Measurements from ENCODE around the gene CENPV.
A peak's percentile ranks its signal among the peaks of the same experiment; 100 is the strongest.
"Not testable (repeated sequence)": the region's sequence is repeated elsewhere in the genome, so short reads cannot be mapped to it uniquely, and the experiment has no call there.

The CENPV gene

GRCh38 chr17:16353317-16354174, at the start of gene CENPV:
TSS of gene CENPV (minus strand) at chr17:16353469. CDS start at chr17:16353436, 33 bp downstream.
- TF ChIP-seq ZNF274 (IDR thresholded peaks at IDR 0.05; ENCODE audit: low read depth, low read length): no peak
- peak within 1 kb of the TSS; percentile 87 for H3K4me3 ChIP-seq (ENCODE audit: low read length)

DNA sequence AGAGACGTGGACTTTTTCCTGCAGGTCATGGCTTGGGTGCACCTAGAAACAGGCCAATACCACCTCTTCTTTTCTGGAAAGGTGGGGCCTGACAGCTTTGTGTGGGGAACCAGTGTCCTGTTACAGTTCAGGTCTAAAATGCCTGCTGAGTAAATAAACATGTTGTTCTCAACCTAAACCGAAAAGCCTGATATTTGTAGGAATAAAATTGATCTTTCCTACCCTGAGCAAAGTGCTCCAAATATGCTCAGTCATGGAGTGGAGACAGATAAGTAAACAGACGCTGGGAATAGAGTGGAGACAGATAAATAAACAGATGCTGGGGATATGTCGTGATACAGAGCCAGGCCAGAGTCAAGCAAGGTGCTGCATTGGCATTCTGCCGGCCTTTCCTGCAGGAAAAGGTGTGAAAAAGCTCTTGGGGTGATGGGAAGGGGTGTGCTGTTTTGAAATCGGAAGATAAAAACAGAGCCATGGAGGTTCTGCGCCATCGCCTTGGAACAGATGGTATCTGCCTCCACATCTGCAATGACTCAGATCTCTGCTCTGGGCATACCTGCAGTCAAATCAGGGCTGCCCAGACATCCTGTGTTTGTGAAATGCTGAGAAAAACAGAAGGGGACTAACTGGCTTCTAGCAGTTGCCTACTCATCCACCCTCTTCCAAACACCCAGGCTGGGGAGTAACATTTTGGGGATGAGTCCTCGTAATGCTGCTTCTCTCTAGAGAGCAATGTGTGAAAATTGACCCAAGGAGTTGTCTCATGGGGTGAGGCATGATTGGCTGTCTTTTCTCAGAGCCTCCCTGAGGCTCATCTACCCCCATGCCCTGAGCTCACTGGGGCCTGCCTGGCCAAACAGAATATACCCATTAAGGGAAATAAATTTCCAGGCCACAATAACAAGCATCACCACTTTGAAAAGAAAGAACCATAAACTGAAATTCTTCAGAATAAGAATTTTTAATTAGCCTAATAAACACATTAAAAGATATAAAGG, 45.3 kb upstream of the CENPV start:
- no peak overlapping the region for H3K4me3 ChIP-seq (ENCODE audit: low read length)
- no peak for TF ChIP-seq ZNF274 (IDR thresholded peaks at IDR 0.05; ENCODE audit: low read depth, low read length)

GRCh38 chr17:16396693-16397092, 43.4 kb upstream of the CENPV start:
- not testable (repeated sequence) for H3K4me3 ChIP-seq (ENCODE audit: low read length)

DNA sequence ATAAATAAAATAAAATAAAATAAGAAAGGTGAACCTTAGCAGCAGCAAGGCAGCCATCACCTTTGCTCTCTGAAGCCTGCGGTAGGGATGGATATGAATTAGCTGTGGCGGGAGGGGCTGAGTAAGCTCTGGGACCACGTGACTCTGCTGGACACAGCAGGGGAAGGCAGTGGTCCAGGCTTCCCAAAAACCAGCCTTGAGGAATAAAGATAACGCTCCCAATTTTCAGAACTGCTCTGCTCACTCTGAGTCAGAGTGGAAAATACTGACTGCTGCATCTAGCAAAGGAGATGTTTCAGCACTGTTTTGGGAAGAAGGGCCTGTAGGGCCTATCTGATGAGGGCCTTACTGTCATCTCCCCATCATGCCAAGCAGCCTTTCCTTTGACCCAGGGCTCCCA, 42.6 kb upstream of the CENPV start:
- H3K4me3 ChIP-seq (ENCODE audit: low read length): not testable (repeated sequence)

- H3K4me3 ChIP-seq (ENCODE audit: low read length): not testable (repeated sequence)
Measured at GRCh38 chr17:16392491-16392890, 39.2 kb upstream of the CENPV start.

GRCh38 chr17:16391451-16391850, 38.2 kb upstream of the CENPV start:
- no peak overlapping the region for H3K4me3 ChIP-seq (ENCODE audit: low read length)
- no peak for TF ChIP-seq ZNF274 (IDR thresholded peaks at IDR 0.05; ENCODE audit: low read depth, low read length)

GRCh38 chr17:16386126-16386507, 32.8 kb upstream of the CENPV start:
- peak overlapping the region; percentile 63; the same call in 1 of the 2 replicates for H3K4me3 ChIP-seq (ENCODE audit: low read length)

DNA sequence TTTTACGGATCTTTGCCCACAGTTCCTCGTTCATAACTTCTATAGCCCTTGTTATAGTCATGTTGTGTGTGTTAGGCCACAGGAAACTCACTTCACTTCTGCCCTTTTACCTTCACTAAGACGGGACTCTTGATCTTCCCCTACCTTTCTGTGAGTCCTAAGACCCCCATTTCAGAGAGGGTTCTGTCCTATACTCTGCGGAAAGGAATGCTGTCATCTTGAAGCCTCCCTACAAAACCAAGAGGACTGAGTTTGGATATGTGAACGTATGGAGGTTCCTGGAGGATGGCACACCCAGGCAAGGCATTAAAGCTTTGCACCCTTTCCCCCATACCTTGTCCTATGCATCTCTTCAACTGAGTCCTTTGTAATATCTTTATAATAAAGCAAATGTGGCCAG, 31.3 kb upstream of the CENPV start:
- TF ChIP-seq ZNF274 (IDR thresholded peaks at IDR 0.05; ENCODE audit: low read depth, low read length): no peak
- H3K4me3 ChIP-seq (ENCODE audit: low read length): no peak overlapping the region

GRCh38 chr17:16383772-16384287, 30.6 kb upstream of the CENPV start:
- H3K4me3 ChIP-seq (ENCODE audit: low read length): no peak overlapping the region
- TF ChIP-seq ZNF274 (IDR thresholded peaks at IDR 0.05; ENCODE audit: low read depth, low read length): no peak

- no peak for TF ChIP-seq ZNF274 (IDR thresholded peaks at IDR 0.05; ENCODE audit: low read depth, low read length)
- peak overlapping the region; percentile 100; the same call in 1 of the 2 replicates for H3K4me3 ChIP-seq (ENCODE audit: low read length)
Measured at GRCh38 chr17:16383216-16383615, 29.9 kb upstream of the CENPV start.

GRCh38 chr17:16381496-16381820, 28.2 kb upstream of the CENPV start:
- TF ChIP-seq ZNF274 (IDR thresholded peaks at IDR 0.05; ENCODE audit: low read depth, low read length): no peak
- H3K4me3 ChIP-seq (ENCODE audit: low read length): peak overlapping the region; percentile 100

GRCh38 chr17:16380640-16381495, 27.6 kb upstream of the CENPV start, which contains the start of gene UBB:
TSS of gene UBB (plus strand) at chr17:16381091. CDS start at chr17:16381908, 817 bp downstream.
- TF ChIP-seq ZNF274 (IDR thresholded peaks at IDR 0.05; ENCODE audit: low read depth, low read length): no peak
- H3K4me3 ChIP-seq (ENCODE audit: low read length): peak within 1 kb of the TSS; percentile 100

- H3K4me3 ChIP-seq (ENCODE audit: low read length): no peak overlapping the region
- TF ChIP-seq ZNF274 (IDR thresholded peaks at IDR 0.05; ENCODE audit: low read depth, low read length): no peak
Measured at GRCh38 chr17:16379654-16380053, 26.4 kb upstream of the CENPV start.
